Stomach (tissue), 9 donors: ENCODE results near the gene CPSF7. TPM values are rescaled to one million over a fixed set of nuclear protein-coding genes. Genes with fewer than 3 reads are reported as not detected.
A peak's percentile ranks its signal among the peaks of the same experiment; 100 is the strongest.

Experiments
- DNase-seq, 2 donors: peaks; one replicate each; pipeline versions ENCODE4 v3.0.0 to v3.0.0-alpha.2; 2013 to 2019
- H3K27ac ChIP-seq, 5 donors: fragments of 200-600 bp in 4 of 5; sonication (generic) in 4 of 5; one replicate each; pipeline ENCODE4 v1.5.1; 2013 to 2019; ENCODE audit warnings: mild to moderate bottlenecking in 1 of 5, moderate library complexity in 1 of 5
- H3K27me3 ChIP-seq, 3 donors: fragments of 200-600 bp; sonication (generic); one replicate each; pipeline ENCODE4 v1.5.1; 2017 to 2019; ENCODE audit warnings: mixed run types in 1 of 3
- H3K36me3 ChIP-seq, 4 donors: fragments of 200-600 bp; sonication (generic); 1 replicate in 3 of 4; 2 replicates in 1 of 4; pipeline ENCODE4 v1.5.1; 2016 to 2019
- H3K4me1 ChIP-seq, 4 donors: fragments of 200-600 bp; sonication (generic); one replicate each; pipeline ENCODE4 v1.5.1; 2016 to 2019
- H3K4me3 ChIP-seq, 4 donors: fragments of 200-600 bp; sonication (generic) in 3 of 4; one replicate each; pipeline ENCODE4 v1.5.1; 2016 to 2019; ENCODE audit warnings: mild to moderate bottlenecking in 1 of 4
- H3K9me3 ChIP-seq, 4 donors: fragments of 200-600 bp; sonication (generic); one replicate each; pipeline ENCODE4 v1.5.1; 2016 to 2019
- CTCF ChIP-seq, 7 experiments: fragments of 450-650 bp in 4 of 7; fragments of 200-600 bp in 3 of 7; sonication (generic) in 3 of 7; IDR thresholded peaks; one replicate each; pipeline ENCODE4 v1.5.1; 2016 to 2019; ENCODE audit warnings: antibody characterized with exemption in 7 of 7, control low read depth in 2 of 7, mild to moderate bottlenecking in 1 of 7
- EP300 ChIP-seq: sonication (generic); formaldehyde crosslinking; IDR thresholded peaks from one replicate; pipeline ENCODE4 v1.6.1; 2017; ENCODE audit warnings: antibody characterized with exemption
- POLR2A ChIP-seq, 4 donors: fragments of 450-650 bp; IDR thresholded peaks; one replicate each; pipeline ENCODE4 v1.6.1; 2016; ENCODE audit warnings: antibody characterized with exemption in 4 of 4, control low read depth in 2 of 4, mild to moderate bottlenecking in 1 of 4, moderate library complexity in 1 of 4
- POLR2AphosphoS5 ChIP-seq, 3 donors: sonication (generic); formaldehyde crosslinking; IDR thresholded peaks; one replicate each; pipeline ENCODE4 v1.6.1; 2016; ENCODE audit warnings: antibody characterized with exemption in 3 of 3
- WGBS, 5 donors: extraction: QIAGEN DNeasy Blood & Tissue Kit in 3 of 5; methylation state at CpG; one replicate each; pipeline versions ENCODE4 v1.1.5 to v1.1.7; 2013 to 2018; 5-methylcytosine and 5-hydroxymethylcytosine counted together
- intact Hi-C: fragments of 100-400 bp; cut with DNase I; formaldehyde crosslinking; loops from one replicate; pipeline ENCODE4 v1.15.1; 2023; ENCODE audit warnings: low total_unique reads
- polyA plus RNA-seq, 3 donors: library from polyadenylated mRNA; stranded (reverse); fragments of 200-250 nt; gene quantifications; one replicate each; pipeline ENCODE4 v1.2.3, GENCODE V29; 2013
- total RNA-seq, 5 donors: library from RNA; depleted of rRNA; stranded (reverse); fragments of >200 nt; gene quantifications; one replicate each; pipeline versions ENCODE4 v1.1.0 to v1.2.3, GENCODE V29; 2014 to 2016
- donor health status: healthy with polysubstance abuse.
- donor health status: Bipolar disorder and iron deficiency.
- donor health status: healthy.

Gene CPSF7
- total and polyA plus RNA-seq, 8 donors = 21.7 to 249 (median 34.9) TPM

GRCh38 chr11:61378713-61379313 lies 51.0 kb downstream of the CPSF7 start:
- WGBS, 5 donors = 74 to 89% (median 86%) methylated on average over 5 of the region's 5 CpGs
- Histone ChIP-seq H3K36me3 (peaks cover 0 to 21% (median 14%) of the 10 kb centered on the region in 4 donors), H3K9me3 (no peaks in the 10 kb centered on the region), H3K27me3 (no peaks in the 10 kb centered on the region), H3K27ac (peak overlapping the region in 4 of 5 donors; percentile 43 to 70 (median 60)), H3K4me3 (no peak overlapping the region), H3K4me1 (peaks cover 0 to 3% (median 0%) of the 10 kb centered on the region in 4 donors)
- peak in 1 of 2 donors; percentile 24 for DNase-seq
- peak in 2 of 3 donors; percentile 8 to 20 for TF ChIP-seq POLR2AphosphoS5 (IDR thresholded peaks at IDR 0.05)
- no peak for TF ChIP-seq EP300
- intact Hi-C loops = no loop called here

GRCh38 chr11:61377461-61378160 lies 52.2 kb downstream of the CPSF7 start:
- Histone ChIP-seq H3K36me3 (peaks cover 0 to 21% (median 14%) of the 10 kb centered on the region in 4 donors), H3K9me3 (no peaks in the 10 kb centered on the region), H3K4me1 (peaks cover 0 to 8% (median 1%) of the 10 kb centered on the region in 4 donors), H3K4me3 (no peak overlapping the region), H3K27me3 (no peaks in the 10 kb centered on the region), H3K27ac (no peak overlapping the region)
- intact Hi-C loops = no loop called here
- no peak for TF ChIP-seq EP300
- TF ChIP-seq CTCF (IDR thresholded peaks at IDR 0.05) = no peak
- TF ChIP-seq POLR2AphosphoS5 (IDR thresholded peaks at IDR 0.05) = no peak
- TF ChIP-seq POLR2A (IDR thresholded peaks at IDR 0.05) = no peak
- DNase-seq = no peak
- WGBS, 5 donors = 91 to 99% (median 93%) methylated on average over 6 of the region's 6 CpGs

GRCh38 chr11:61375761-61376108 lies 54.0 kb downstream of the CPSF7 start:
- DNase-seq = no peak
- intact Hi-C loops = no loop called here
- H3K36me3 ChIP-seq = peaks cover 0 to 26% (median 17%) of the 10 kb centered on the region in 4 donors
- 73 to 86% (median 80%) methylated on average over 6 of the region's 6 CpGs for WGBS, 5 donors
- peaks cover 0 to 8% (median 1%) of the 10 kb centered on the region in 4 donors for H3K4me1 ChIP-seq
- no peaks in the 10 kb centered on the region for H3K27me3 ChIP-seq
- TF ChIP-seq EP300 (no peak), POLR2AphosphoS5 (IDR thresholded peaks at IDR 0.05) (no peak), CTCF (IDR thresholded peaks at IDR 0.05) (no peak), POLR2A (IDR thresholded peaks at IDR 0.05) (no peak)
- no peaks in the 10 kb centered on the region for H3K9me3 ChIP-seq
- H3K4me3 ChIP-seq = no peak overlapping the region
- no peak overlapping the region for H3K27ac ChIP-seq

- Histone ChIP-seq H3K27ac (no peak overlapping the region), H3K9me3 (no peaks in the 10 kb centered on the region), H3K4me1 (peaks cover 0 to 8% (median 0%) of the 10 kb centered on the region in 4 donors), H3K4me3 (no peak overlapping the region), H3K36me3 (peaks cover 21 to 55% (median 45%) of the 10 kb centered on the region in 4 donors), H3K27me3 (no peaks in the 10 kb centered on the region)
- WGBS, 5 donors = 52 to 73% (median 65%) methylated on average over 8 of the region's 8 CpGs
- no peak for TF ChIP-seq EP300
- TF ChIP-seq POLR2A (IDR thresholded peaks at IDR 0.05) = no peak
- no peak for TF ChIP-seq CTCF (IDR thresholded peaks at IDR 0.05)
- no peak for TF ChIP-seq POLR2AphosphoS5 (IDR thresholded peaks at IDR 0.05)
- intact Hi-C loops = no loop called here
- no peak for DNase-seq
Observed at GRCh38 chr11:61372659-61373420, 56.9 kb downstream of the CPSF7 start.
